Activated T-cell treated with anti-CD3 and anti-CD28 coated beads, Interleukin-2, amount 50 U/mL, for 24 hours (primary cell): ENCODE measurements around the gene SHANK3.

Experiments
- DNase-seq: peaks from one replicate; pipeline ENCODE4 v3.0.0-alpha.2; 2020
- H3K27ac Mint-ChIP-seq: 2 replicates; pipeline ENCODE4 v1.8.0; 2020; ENCODE audit warnings: mild to moderate bottlenecking, mixed read lengths
- H3K27me3 Mint-ChIP-seq: 2 replicates; pipeline ENCODE4 v1.8.0; 2020; ENCODE audit warnings: mixed read lengths
- H3K36me3 Mint-ChIP-seq: 2 replicates; pipeline ENCODE4 v1.8.0; 2020; ENCODE audit warnings: low read depth, mixed read lengths
- H3K4me1 Mint-ChIP-seq: 2 replicates; pipeline ENCODE4 v1.8.0; 2020; ENCODE audit warnings: low read depth, mixed read lengths
- H3K4me3 Mint-ChIP-seq: 2 replicates; pipeline ENCODE4 v1.8.0; 2020; ENCODE audit warnings: mild to moderate bottlenecking, moderate library complexity, mixed read lengths
- H3K9me3 Mint-ChIP-seq: 2 replicates; pipeline ENCODE4 v1.8.0; 2020; ENCODE audit warnings: mixed read lengths

SHANK3 gene

DNA sequence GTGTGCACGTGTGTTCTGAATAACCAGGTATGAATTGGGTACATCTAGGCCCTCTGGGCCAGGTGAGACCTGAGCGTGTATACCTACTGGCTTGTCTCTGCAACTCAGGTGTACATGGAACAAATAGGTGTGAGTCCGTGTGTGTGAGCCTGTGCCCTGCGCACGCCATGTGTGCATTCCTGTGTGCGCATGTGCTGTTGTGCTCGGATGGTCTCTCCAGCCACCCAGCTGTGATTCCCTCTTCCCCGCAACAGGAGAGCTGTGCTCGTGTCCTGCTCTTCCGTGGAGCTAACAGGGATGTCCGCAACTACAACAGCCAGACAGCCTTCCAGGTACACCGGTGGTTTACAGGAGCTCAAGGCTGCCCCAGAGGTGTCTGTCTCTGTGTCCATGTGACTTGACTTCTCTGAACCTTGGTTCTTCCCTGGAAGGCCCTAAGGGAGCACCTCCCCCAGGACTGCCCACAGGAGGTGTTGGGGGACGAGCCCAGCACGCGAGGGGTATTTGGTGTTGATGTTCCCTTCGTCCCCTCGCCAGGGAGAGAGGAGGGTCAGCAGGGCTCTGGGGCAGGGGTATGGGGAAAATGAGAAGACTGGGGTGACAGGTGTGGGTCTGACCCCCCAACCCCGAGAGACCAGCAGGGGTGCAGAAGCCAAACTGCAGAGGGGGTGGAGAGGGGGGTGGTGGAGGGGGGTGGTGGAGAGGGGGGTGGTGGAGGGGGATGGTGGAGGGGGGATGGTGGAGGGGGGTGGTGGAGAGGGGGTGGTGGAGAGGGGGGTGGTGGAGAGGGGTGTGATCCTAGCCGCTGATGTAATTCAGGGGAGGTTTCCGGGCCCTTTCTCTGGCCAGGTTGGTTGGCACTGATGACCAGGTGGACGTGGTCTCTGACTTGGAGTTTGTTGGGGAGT, 10.7 kb downstream of the SHANK3 start:
- H3K4me3 Mint-ChIP-seq: no peak overlapping the region
- H3K36me3 Mint-ChIP-seq: no peaks in the 10 kb centered on the region
- H3K4me1 Mint-ChIP-seq: no peaks in the 10 kb centered on the region
- peaks cover 4% of the 10 kb centered on the region for H3K9me3 Mint-ChIP-seq
- peak overlapping the region; percentile 52 for H3K27ac Mint-ChIP-seq
- DNase-seq: peak; percentile 11
- H3K27me3 Mint-ChIP-seq: peaks cover 5% of the 10 kb centered on the region

DNA sequence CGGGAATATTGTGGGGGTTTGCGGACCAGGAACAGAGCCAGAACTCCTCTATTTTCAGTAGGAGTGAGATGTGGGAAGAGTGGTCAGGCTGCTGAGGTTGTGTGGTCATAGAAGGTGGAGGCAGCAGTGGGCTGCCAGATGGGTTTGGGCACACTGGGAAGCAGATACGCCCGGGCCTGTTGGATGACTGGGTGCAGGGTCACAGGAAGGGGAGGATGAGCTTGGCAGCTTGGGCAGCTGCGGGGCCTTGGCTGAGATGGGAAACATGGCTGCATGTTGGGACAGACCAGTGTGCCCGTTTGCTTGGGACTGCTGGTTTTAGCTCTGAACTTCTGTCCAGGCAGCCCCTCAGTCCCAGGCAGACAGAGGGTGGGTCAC, 11.4 kb downstream of the SHANK3 start:
- Mint-ChIP-seq H3K27me3 (peaks cover 5% of the 10 kb centered on the region), H3K4me1 (no peaks in the 10 kb centered on the region), H3K27ac (no peak overlapping the region), H3K4me3 (no peak overlapping the region), H3K9me3 (peaks cover 4% of the 10 kb centered on the region), H3K36me3 (no peaks in the 10 kb centered on the region)
- peak; percentile 9 for DNase-seq

DNA sequence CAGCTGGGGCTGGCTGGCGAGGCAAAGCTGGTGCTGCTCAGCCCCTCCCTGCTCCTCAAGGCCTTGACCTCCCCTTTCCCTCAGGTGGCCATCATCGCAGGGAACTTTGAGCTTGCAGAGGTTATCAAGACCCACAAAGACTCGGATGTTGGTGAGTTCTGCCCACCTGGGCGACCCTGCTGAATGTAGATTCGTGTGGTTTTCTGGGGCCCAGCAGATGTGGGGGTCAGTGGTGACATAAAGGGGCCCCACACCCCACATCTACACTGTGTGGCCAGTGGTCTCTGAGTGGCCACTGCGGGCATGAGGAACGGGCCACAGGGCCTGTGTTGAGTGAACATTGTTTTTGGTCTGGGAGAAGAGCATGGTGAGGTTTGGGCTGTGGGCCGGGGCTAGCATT, 11.9 kb downstream of the SHANK3 start:
- no peaks in the 10 kb centered on the region for H3K36me3 Mint-ChIP-seq
- H3K4me1 Mint-ChIP-seq: no peaks in the 10 kb centered on the region
- no peak overlapping the region for H3K4me3 Mint-ChIP-seq
- H3K27ac Mint-ChIP-seq: no peak overlapping the region
- H3K9me3 Mint-ChIP-seq: peaks cover 4% of the 10 kb centered on the region
- peak; percentile 6 for DNase-seq
- peaks cover 5% of the 10 kb centered on the region for H3K27me3 Mint-ChIP-seq

DNA sequence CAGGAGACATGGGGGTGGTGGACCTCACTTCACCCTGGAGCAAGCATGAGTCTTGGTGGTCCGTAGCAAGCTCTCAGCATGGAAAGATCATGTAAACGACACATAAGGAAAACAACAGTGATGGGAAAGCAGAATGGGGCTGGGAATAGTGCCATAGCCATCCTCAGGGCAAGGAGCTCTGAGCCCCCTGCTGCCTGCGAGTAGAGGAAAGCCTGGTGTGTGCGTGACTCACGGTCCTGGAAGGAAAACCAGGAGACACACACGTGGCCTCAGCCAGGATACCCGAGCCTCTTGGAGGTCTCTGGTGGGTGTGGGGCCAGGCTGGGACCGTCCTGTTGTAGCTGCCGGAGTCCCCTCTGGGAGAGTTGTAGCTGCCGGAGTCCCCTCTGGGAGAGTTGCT, 12.4 kb downstream of the SHANK3 start:
- Mint-ChIP-seq H3K27ac (no peak overlapping the region), H3K4me1 (no peaks in the 10 kb centered on the region), H3K36me3 (no peaks in the 10 kb centered on the region), H3K27me3 (peaks cover 5% of the 10 kb centered on the region), H3K4me3 (no peak overlapping the region), H3K9me3 (peaks cover 4% of the 10 kb centered on the region)
- peak; percentile 8 for DNase-seq

DNA sequence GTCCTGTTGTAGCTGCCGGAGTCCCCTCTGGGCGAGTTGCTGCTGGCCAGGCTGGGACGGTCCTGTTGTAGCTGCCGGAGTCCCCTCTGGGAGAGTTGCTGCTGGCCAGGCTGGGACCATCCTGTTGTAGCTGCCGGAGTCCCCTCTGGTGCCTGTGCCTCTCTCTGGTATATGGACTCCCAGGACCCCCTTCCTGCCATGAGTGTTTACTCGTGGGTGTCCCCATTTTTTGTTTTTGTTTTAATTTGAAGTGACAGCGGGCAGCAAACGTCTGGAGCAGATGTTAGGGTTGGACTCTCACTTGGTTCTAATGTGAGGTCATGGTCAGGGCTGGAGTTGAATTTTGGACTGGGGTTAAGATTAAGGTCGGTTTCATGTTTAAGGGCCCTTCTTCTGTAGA, 14.2 kb downstream of the SHANK3 start:
- H3K36me3 Mint-ChIP-seq: no peaks in the 10 kb centered on the region
- no peaks in the 10 kb centered on the region for H3K9me3 Mint-ChIP-seq

DNA sequence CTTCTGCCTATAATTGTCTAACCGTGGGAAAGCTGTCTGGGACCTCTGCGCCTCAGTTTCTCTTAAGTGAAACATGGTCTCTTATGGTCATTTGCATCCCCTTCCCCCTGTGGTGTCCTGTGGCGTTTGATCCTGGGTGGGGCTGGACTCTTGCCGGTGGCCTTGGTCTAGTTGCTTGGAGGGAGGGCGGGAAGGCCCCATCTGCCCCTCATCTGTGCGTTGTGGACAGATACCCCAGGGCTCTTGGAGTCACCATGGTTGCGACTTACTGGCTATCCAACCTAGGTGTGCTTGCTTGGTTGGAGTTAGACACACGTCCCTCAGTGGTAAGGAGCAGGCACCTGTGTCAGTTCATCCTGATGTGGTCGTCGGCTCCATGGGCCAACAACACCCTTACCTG, 15.2 kb downstream of the SHANK3 start:
- Mint-ChIP-seq H3K4me3 (no peak overlapping the region), H3K27ac (no peak overlapping the region), H3K36me3 (no peaks in the 10 kb centered on the region), H3K9me3 (no peaks in the 10 kb centered on the region), H3K4me1 (peaks cover 4% of the 10 kb centered on the region), H3K27me3 (peaks cover 5% of the 10 kb centered on the region)
- no peak for DNase-seq

More for the DNA sequence above, 14.2 kb downstream of the SHANK3 start:
- Mint-ChIP-seq H3K4me1 (peaks cover 2% of the 10 kb centered on the region), H3K27ac (no peak overlapping the region), H3K27me3 (peaks cover 5% of the 10 kb centered on the region), H3K4me3 (no peak overlapping the region)
- peak; percentile 8 for DNase-seq

DNA sequence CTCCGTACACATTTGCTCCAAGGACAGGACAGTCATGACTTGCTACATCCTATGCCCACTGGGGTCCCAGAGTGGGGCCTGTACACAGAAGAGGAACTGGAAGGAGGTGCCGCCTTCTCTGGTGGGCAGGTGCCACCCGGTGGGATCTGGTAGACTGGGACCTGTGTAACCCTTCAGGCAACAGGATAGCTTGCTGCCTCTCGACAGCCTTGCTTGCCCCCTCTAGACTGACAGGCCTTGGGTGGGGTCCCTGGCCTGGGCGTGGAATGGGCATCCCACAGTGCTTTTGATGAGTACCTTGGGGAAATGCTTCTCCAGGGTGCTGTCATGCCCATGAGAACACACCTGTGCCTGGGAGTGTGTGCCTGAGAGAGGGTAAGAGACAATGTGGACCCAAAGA, 15.8 kb downstream of the SHANK3 start:
- H3K4me1 Mint-ChIP-seq: peaks cover 4% of the 10 kb centered on the region
- H3K36me3 Mint-ChIP-seq: no peaks in the 10 kb centered on the region
- no peak overlapping the region for H3K27ac Mint-ChIP-seq
- peaks cover 5% of the 10 kb centered on the region for H3K27me3 Mint-ChIP-seq
- no peak overlapping the region for H3K4me3 Mint-ChIP-seq
- H3K9me3 Mint-ChIP-seq: no peaks in the 10 kb centered on the region
- DNase-seq: no peak

DNA sequence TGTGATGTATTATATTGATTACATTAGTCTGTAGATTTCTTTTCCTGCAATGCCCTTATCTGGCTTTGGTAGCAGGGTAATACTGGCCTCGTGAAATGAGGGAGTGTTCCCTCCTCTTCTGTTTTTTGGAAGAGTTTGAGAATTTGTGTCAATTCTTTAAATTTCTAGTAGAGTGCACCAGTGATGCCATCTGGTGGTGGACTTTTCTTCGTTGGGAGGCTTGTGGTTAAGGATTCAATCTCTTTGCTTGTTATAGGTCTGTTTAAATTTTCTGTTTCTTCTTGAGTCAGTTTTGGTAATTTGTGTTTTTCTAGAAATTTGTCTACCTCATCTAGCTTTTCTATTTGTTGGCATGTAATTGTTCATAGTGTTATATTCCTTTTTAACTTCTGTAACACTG, 18.9 kb downstream of the SHANK3 start:
- H3K4me1 Mint-ChIP-seq: peaks cover 4% of the 10 kb centered on the region
- no peak overlapping the region for H3K27ac Mint-ChIP-seq
- H3K4me3 Mint-ChIP-seq: no peak overlapping the region
- no peak for DNase-seq
- no peaks in the 10 kb centered on the region for H3K9me3 Mint-ChIP-seq
- H3K27me3 Mint-ChIP-seq: peaks cover 5% of the 10 kb centered on the region
- H3K36me3 Mint-ChIP-seq: no peaks in the 10 kb centered on the region

DNA sequence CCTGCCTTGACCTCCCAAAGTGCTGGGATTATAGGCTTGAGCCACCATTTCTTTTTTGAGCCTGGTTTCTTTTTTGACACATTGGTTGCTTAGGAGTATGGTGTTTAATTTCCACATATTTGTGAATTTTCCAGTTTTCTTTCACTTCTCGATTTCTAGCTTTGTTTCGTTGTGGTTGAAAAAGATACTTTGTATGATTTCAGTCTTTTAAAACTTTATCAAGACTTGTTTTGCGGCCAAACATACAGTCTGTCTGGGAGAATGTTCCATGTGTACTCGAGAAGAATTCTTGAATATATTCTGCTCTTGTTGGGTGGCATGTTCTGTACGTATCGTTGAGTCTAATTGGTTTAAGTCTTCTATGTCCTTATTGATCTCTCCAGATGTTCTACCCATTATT, 20.8 kb downstream of the SHANK3 start:
- H3K27me3 Mint-ChIP-seq: no peaks in the 10 kb centered on the region
- H3K27ac Mint-ChIP-seq: no peak overlapping the region
- H3K9me3 Mint-ChIP-seq: no peaks in the 10 kb centered on the region
- H3K4me3 Mint-ChIP-seq: no peak overlapping the region
- peaks cover 4% of the 10 kb centered on the region for H3K4me1 Mint-ChIP-seq
- DNase-seq: no peak
- no peaks in the 10 kb centered on the region for H3K36me3 Mint-ChIP-seq

DNA sequence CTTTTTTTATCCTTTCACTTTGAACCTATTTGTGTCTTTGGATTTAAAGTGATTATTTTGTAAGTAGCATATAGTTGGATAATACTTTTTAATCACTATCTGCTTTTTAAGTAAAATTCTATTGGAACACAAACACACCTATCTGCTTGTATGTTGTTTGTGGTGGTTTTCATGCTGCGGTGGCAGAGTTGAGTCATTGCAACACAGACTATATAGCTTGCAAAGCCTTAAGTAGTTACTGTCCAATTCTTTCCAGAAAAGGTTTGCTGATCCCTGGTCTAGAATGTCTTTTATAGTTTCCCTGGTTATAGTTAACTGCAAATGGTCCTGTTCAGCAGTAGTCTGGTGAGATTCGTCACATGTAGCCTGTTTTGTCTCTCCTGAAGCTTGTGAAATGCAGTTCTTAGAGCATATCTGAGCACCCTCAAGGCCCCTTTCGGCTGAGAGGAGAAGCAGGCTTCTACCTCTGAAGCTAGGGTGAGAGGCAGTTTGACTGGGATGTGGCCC, 21.5 kb downstream of the SHANK3 start:
- no peaks in the 10 kb centered on the region for H3K36me3 Mint-ChIP-seq
- no peak overlapping the region for H3K27ac Mint-ChIP-seq
- H3K9me3 Mint-ChIP-seq: no peaks in the 10 kb centered on the region
- H3K27me3 Mint-ChIP-seq: no peaks in the 10 kb centered on the region
- H3K4me3 Mint-ChIP-seq: no peak overlapping the region
- DNase-seq: no peak
- peaks cover 4% of the 10 kb centered on the region for H3K4me1 Mint-ChIP-seq

DNA sequence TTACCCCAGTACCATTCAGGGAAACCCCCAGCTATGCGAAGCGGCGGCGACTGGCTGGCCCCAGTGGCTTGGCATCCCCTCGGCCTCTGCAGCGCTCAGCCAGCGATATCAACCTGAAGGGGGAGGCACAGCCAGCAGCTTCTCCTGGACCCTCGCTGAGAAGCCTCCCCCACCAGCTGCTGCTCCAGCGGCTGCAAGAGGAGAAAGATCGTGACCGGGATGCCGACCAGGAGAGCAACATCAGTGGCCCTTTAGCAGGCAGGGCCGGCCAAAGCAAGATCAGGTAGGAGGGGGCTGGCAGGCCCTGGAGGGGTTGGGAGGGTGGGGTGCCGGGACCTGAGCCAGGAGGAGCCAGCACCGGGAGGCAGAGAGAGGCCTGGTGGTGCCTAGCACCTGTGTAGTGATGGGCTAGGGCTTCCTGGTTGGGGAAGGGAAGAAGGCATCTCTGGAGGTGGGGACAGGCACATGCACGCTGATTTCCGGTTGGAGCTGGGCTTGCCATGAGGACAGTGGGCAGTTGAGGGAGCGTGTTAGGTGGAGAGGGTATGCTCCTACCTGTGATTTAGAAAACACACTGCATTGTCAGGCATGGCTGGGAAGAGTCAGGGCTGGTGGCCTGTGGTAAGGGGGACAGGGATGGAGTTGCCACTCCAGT, 22.3 kb downstream of the SHANK3 start:
- H3K36me3 Mint-ChIP-seq: no peaks in the 10 kb centered on the region
- peaks cover 4% of the 10 kb centered on the region for H3K4me1 Mint-ChIP-seq
- DNase-seq: no peak
- no peaks in the 10 kb centered on the region for H3K9me3 Mint-ChIP-seq
- H3K4me3 Mint-ChIP-seq: no peak overlapping the region
- no peaks in the 10 kb centered on the region for H3K27me3 Mint-ChIP-seq
- no peak overlapping the region for H3K27ac Mint-ChIP-seq

DNA sequence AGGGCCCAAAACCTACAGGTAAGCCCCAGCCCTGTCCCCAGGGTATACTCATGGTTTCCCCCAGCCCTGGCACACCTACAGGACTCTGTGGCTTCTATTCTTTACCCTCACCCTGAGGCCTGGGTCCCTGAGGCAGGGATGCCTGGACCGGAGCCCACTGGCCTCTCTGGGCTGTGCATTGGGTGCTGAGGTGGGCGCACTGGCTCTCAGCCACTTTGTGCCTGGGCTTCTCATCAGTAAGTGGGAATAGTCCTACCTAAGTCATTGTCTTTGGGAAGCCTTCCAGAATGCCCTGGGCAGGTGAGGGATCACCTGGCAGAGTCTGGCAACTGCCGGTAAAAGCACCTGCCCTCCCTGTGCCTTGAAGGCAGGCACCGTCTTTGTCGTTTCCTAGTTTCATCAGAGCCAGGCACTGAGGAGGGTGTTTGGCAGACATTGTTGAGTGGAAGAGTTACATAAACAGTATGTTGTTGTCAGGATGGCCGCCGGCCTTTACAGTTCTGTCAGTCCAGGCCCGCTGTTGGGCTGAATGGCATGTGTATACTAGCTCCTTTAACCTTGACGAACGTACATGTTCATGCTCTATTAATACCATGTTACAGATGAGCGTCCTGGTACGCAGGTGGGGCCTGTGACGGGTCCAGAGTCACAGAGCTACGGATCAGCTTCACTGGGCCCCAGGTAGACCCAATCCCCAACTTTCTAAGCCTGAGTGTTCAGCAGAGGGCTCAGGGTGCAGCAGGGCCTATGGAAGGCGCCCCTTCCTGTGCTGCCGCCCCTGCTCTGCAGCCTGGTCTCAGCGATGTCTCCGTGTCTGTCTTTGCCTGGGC, 23.0 kb downstream of the SHANK3 start:
- H3K36me3 Mint-ChIP-seq: no peaks in the 10 kb centered on the region
- no peak overlapping the region for H3K4me3 Mint-ChIP-seq
- H3K4me1 Mint-ChIP-seq: peaks cover 4% of the 10 kb centered on the region
- H3K9me3 Mint-ChIP-seq: no peaks in the 10 kb centered on the region
- DNase-seq: no peak
- no peaks in the 10 kb centered on the region for H3K27me3 Mint-ChIP-seq
- H3K27ac Mint-ChIP-seq: no peak overlapping the region

DNA sequence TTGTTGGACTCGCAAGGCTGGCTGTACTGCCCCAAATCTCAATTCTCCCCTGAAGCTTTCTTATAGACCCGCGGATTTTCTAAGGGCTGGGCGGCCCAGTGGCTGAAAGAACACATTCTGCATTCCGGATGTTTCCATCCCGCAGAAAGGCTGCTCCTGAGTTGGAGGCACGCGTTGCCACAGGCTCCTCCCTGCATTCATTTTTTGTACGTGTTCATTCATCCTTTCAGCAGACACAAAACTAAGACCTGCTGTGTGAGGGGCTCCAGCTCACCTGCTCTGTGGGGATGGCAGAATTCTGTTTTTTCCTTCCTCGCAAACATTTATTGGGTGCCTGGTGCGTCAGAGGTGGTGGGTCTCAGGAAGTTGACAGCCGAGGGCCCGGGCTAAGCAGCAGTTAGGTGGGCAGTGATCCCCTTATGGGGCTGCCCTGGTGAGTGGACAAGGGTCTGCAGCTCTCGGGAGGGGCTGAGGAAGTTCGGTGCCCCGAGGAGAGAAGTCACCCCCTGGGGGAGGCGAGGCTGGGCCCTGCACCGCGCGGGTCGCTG, 23.7 kb downstream of the SHANK3 start:
- no peak for DNase-seq
- no peaks in the 10 kb centered on the region for H3K27me3 Mint-ChIP-seq
- H3K27ac Mint-ChIP-seq: no peak overlapping the region
- H3K4me1 Mint-ChIP-seq: peaks cover 4% of the 10 kb centered on the region
- no peaks in the 10 kb centered on the region for H3K9me3 Mint-ChIP-seq
- H3K4me3 Mint-ChIP-seq: no peak overlapping the region
- no peaks in the 10 kb centered on the region for H3K36me3 Mint-ChIP-seq

DNA sequence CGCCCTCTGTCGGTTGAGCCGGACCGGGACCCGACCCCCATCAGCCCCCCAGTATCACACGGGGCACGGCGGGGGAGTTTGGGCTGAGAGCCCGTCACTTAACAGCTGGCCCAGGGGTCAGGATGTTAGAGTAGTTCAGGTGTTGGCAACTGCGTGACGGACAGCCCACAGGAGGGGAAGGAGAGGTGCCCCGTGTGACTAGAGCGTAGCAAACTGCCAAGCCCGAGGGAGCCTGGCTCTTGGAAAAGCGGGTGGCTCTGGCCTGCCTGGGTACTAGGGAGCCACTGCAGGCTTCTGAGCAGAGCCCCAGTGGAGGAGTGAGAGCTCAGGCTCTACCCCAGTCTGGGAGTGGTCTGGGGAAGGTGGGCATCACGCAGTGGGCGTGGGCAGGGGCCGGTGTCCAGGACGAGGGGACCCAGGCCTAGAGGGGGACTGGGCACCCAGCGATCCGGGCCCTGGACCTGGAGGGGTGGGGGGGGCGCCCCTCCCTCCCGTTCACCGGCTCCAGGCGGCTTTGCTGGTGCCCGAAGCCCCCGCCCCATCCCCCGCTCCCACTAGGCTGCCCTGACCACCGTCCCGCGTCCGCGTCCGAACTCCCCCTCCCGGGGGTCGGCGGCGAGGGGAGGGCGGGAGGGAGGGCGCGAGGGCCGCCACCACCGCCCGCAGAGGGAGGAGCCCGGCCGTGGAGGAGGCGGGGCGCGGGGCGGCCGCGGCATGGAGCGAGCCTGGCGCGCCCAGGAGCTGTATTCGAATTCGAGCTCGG, 24.4 kb downstream of the SHANK3 start:
- H3K27me3 Mint-ChIP-seq: no peaks in the 10 kb centered on the region
- peaks cover 2% of the 10 kb centered on the region for H3K4me1 Mint-ChIP-seq
- no peak overlapping the region for H3K4me3 Mint-ChIP-seq
- H3K27ac Mint-ChIP-seq: no peak overlapping the region
- no peaks in the 10 kb centered on the region for H3K36me3 Mint-ChIP-seq
- H3K9me3 Mint-ChIP-seq: no peaks in the 10 kb centered on the region
- DNase-seq: no peak
